Stimulated activated CD4-positive, alpha-beta T cell treated with anti-CD3 and anti-CD28 coated beads, TNF-alpha, amount 100 ng/mL, for 4 hours (primary cell): ENCODE data around the gene SH3RF3.

ENCODE experiments used
- DNase-seq, 3 experiments: peaks; one replicate each; pipeline ENCODE4 v3.0.0-alpha.2; 2020; ENCODE audit warnings: low read depth in 3 of 3

SH3RF3 gene

DNA sequence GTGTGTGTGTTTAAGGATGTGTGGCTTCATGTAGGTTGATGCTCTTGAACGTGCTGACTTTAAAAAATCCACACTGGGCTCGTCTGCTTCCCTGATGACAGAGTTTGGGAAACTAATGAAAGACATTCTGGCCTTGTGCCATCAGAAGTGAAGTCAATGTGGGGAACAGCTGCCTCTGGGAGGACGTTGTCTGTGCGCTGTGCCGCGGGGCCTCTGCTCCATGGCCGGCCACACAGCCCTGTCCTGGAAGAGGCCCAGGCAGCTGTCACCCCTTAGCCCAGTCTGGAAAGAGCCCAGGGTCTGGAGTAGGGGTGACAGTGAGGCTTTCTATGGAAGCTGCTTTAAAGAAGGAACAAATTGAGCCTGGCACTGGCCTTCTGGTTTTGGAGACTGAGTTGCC lies 155.8 kb downstream of the SH3RF3 start:
- no peak for DNase-seq

GRCh38 chr2:109285244-109285651 lies 156.2 kb downstream of the SH3RF3 start:
- no peak for DNase-seq

- no peak for DNase-seq
These were observed 158.4 kb downstream of the SH3RF3 start for GRCh38 chr2:109287413-109287812.

- DNase-seq: no peak
These were observed 158.8 kb downstream of the SH3RF3 start for GRCh38 chr2:109287838-109288237.

DNA sequence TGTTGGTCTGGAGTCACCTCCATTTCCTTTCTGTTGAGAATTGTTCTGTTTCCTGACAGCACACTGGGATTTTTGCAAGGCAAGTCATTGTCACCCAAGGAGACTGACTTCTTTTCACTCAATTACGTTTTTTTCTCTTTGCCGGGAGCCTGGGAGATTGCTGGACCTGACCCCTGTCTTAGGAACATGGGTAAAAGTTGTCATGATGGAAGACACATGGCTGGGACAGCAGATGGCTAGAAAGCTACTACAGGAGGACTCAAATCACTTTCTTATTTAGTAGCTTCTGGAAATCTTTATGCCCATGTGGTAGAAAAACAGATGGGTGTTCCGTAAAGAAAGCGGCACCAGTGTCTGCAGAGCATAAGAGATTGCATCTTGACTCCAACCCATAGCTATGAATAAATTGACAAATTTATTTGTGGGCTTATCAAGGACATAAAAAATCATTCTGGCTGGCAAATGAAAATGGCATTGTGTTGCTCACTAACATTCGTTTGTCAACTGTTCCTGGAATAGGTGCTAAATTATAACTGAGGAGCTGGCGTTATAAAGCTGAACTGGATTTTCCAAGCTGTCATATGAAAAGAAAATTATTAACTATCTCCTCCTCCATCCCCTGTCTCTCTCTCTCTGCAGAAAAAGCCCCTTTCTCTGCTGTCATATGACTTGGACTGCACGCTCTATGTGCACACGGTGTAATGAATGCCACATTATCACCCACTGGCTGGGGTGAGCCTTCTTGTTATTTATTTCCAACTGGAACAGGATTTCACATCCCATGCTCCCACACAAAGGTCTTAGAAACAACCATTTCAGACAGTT lies 159.8 kb downstream of the SH3RF3 start:
- DNase-seq: no peak

GRCh38 chr2:109289504-109290222 lies 160.7 kb downstream of the SH3RF3 start:
- DNase-seq: no peak

GRCh38 chr2:109290887-109291643 lies 162.1 kb downstream of the SH3RF3 start:
- DNase-seq: no peak

- no peak for DNase-seq
These were observed 163.4 kb downstream of the SH3RF3 start for GRCh38 chr2:109292386-109292785.

- DNase-seq: no peak
These were observed 164.7 kb downstream of the SH3RF3 start for GRCh38 chr2:109293663-109294062.

- DNase-seq: no peak
These were observed 165.5 kb downstream of the SH3RF3 start for GRCh38 chr2:109294523-109294922.

GRCh38 chr2:109295070-109295780 lies 166.2 kb downstream of the SH3RF3 start:
- DNase-seq: no peak

GRCh38 chr2:109295781-109296117 lies 166.7 kb downstream of the SH3RF3 start:
- no peak for DNase-seq

- DNase-seq: no peak
These were observed 168.8 kb downstream of the SH3RF3 start for GRCh38 chr2:109297566-109298490.

- no peak for DNase-seq
These were observed 169.8 kb downstream of the SH3RF3 start for GRCh38 chr2:109298851-109299250.

- no peak for DNase-seq
These were observed 170.5 kb downstream of the SH3RF3 start for GRCh38 chr2:109299536-109299935.

- no peak for DNase-seq
These were observed 171.6 kb downstream of the SH3RF3 start for GRCh38 chr2:109300582-109300981.

DNA sequence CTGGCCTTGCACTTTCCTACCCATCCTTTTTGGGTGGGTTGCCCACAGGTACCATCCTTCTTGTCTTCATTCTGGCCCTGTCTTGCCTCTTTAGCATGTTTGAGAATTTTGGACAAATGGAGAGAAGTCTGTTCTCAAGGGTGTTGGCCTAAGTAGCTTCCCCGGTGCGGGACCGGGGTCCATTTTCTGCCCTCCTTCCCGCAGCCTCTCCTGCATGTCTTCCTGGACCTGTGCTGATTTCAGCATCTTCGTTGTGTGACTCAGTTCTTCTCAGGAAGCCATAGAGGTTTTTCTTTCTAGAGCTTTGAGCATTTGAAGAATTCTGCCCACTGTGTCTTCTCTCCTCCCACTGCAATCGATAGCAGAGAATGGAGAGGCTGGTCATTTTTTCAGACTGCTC lies 172.7 kb downstream of the SH3RF3 start:
- DNase-seq: no peak

DNA sequence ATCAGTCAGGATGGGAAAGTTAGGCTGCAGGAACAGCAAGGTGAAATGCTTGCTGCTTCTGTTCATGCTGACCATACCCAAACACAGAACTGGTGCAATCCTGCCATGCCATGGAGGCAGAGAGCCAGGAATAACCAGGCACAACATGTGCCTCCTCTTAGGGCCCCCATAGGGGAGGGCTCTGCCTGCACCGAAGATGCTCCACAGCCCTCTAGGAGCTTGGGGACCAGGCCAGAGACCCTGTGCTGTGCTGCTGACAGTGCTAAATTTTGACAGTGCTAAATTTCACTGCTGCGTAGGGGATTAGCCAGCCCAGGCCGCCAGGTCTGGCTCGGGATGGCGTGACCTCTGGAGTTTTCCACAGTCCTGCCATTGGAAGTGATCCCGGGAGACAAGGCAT lies 173.3 kb downstream of the SH3RF3 start:
- no peak for DNase-seq

DNA sequence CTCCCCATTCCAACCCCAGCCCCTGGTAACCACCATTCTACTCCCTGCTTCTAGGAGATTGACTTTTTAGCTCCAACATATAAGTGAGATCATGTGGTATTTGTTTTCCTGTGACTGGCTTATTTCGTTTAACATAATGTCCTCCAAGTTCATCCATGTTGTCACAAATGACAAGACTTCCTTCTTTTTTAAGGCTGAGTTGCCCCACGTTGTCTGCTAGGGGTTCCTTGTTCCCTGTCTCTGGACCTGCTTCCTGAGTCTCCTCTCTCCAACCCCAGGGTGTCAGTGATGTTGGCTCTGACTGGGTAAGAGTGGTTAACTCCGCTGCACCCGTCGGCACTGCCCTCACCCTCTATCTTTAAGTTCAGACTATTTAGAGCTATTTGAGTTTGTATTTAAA lies 175.2 kb downstream of the SH3RF3 start:
- DNase-seq: no peak

- no peak for DNase-seq
These were observed 175.9 kb downstream of the SH3RF3 start for GRCh38 chr2:109304731-109305470.
